Stimulated activated naive CD8-positive, alpha-beta T cell treated with anti-CD3 and anti-CD28 coated beads, Interleukin-15, amount 100 ng/mL, for 72 hours (primary cell): ENCODE data around the gene TMED9.

Source experiments
- ATAC-seq: fragments of 150-1000 bp; cut with Tn5 transposase; 2 replicates; pipeline ENCODE4 v1.10.0; 2021; ENCODE audit warnings: mild to moderate bottlenecking, moderate library complexity
- DNase-seq, 2 donors: peaks; one replicate each; pipeline ENCODE4 v3.0.0; 2021 to 2022
- H3K27ac Mint-ChIP-seq, 2 donors: one replicate each; pipeline ENCODE4 v1.8.0; 2022; ENCODE audit warnings: mild to moderate bottlenecking in 2 of 2, mixed read lengths in 2 of 2, moderate library complexity in 2 of 2
- H3K27me3 Mint-ChIP-seq: one replicate; pipeline ENCODE4 v1.8.0; 2022; ENCODE audit warnings: mixed read lengths
- H3K4me1 Mint-ChIP-seq: one replicate; pipeline ENCODE4 v1.8.0; 2022; ENCODE audit warnings: mild to moderate bottlenecking, mixed read lengths
- H3K4me3 Mint-ChIP-seq, 2 donors: one replicate each; pipeline ENCODE4 v1.8.0; 2022; ENCODE audit warnings: mild to moderate bottlenecking in 2 of 2, mixed read lengths in 2 of 2, moderate library complexity in 1 of 2
- H3K9me3 Mint-ChIP-seq, 2 donors: one replicate each; pipeline ENCODE4 v1.8.0; 2022; ENCODE audit warnings: mixed read lengths in 2 of 2

The TMED9 gene

DNA sequence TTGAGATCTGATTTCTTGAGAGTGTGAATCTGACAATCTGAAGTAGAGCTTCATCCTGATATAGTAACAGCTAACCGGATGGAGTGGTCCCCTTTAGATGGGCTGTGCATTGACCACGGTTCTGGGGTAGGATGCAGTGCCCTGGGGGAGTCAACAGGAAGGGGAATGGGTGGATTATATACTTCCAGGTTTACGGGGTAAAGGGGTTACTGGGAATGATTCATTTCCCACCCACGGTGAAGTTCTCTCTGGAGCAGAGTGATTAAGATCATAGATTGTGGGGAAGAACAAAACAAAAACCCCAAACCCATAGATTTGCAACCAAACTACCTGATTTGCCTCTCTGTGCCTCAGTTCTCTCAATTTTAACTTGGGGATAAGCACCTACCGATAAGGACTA lies 6.5 kb downstream of the TMED9 start:
- no peak for DNase-seq

DNA sequence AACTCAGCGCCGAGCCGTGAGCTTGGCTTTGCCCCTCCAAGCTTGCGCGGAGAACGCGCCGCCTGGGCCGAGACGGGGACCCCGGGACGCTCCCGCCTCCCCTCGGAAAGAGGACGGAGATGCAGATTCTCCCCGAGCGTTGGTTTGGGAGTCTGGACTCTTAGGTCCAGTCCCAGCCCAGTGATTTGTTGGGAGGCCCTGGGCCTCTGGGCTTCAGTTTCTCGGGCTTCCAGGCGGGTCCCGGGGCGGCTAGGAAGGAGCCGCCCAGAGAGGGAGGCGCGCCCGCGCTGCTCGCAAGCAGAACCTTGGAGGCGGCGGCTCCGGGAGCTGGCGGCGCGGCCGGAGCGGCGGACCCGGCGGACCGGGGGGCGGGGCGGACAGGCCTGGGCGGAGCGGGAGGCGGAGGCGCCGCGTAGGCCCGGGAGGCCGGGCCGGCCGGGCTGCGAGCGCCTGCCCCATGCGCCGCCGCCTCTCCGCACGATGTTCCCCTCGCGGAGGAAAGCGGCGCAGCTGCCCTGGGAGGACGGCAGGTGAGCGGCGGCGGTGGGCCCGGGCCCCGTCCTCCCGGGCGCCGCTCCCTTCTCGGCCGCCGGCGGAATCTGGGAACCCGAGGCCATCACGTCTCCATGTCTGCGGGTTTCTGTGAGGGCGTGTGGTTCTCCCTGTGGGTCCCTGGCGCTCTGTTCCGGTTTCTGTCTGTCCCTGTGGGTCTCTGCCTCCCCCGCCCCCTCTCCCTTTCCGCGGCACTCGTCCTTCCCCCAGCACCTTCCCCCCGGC lies 7.9 kb downstream of the TMED9 start, which contains the start of gene B4GALT7:
TSS of gene B4GALT7 (plus strand) at position 402 of the 777 bp plus-strand sequence. CDS start at position 481, 79 bp downstream.
- Mint-ChIP-seq H3K4me1 (peaks cover 56% of the 10 kb centered on the region), H3K27ac (peak within 1 kb of the TSS; percentile 93 to 95), H3K4me3 (peak within 1 kb of the TSS; percentile 90 to 97), H3K27me3 (no peaks in the 10 kb centered on the region), H3K9me3 (no peaks in the 10 kb centered on the region)
- DNase-seq (peak; percentile 80 to 87), ATAC-seq (peak; percentile 94)

More for the DNA sequence above, 6.5 kb downstream of the TMED9 start:
- H3K4me3 Mint-ChIP-seq = peak overlapping the region; percentile 58 to 97
- peaks cover 58% of the 10 kb centered on the region for H3K4me1 Mint-ChIP-seq
- no peaks in the 10 kb centered on the region for H3K9me3 Mint-ChIP-seq
- H3K27me3 Mint-ChIP-seq = no peaks in the 10 kb centered on the region
- no peak for ATAC-seq
- no peak overlapping the region for H3K27ac Mint-ChIP-seq

DNA sequence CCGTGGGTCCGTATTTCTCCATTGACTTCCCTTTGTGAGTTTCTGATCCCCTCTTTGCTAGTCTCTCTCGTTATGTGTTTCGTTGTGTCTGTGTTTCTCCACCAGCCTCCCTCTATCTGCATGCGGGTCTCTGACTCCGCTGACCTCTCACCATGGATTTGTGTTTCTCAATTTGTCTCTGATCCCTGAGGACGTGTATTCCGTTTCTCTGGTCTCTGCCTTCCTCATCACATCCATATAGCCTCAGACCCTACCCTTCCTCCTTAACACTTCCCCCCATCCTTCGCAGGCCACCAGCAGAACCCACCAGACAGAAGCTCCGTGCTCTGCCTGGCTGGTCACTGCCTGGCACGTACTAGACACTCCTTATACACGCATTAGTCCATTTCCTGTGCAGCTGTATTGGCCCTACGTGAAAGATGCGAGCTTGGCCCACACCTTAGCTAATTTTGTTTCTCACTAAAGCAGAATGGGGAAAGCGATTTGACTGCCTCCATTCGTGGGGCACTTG lies 8.6 kb downstream of the TMED9 start:
- Mint-ChIP-seq H3K9me3 (no peaks in the 10 kb centered on the region), H3K27ac (peak overlapping the region; percentile 79 to 95), H3K4me3 (peak overlapping the region; percentile 90 to 97), H3K27me3 (no peaks in the 10 kb centered on the region), H3K4me1 (peaks cover 63% of the 10 kb centered on the region)
- DNase-seq (no peak), ATAC-seq (peak; percentile 1)

DNA sequence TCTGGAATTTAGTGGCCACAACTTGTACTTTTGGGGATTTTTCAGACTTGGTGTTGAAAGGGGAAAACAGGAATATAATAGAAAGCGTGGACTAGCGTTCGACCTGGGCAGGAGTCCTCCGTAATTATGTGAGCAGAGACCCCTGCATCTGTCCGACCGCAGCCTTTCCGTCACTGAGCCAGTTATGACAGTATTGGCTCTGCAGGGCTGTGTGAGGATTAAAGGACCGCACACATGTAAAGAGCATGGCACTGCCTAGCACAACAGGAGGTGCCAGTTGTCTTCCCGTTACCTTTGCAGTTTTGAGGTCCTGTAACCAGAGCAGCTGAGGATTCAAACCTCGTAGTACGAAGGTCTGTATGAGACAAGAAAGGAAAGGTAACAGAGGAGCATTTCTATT lies 9.1 kb downstream of the TMED9 start:
- DNase-seq = no peak
- Mint-ChIP-seq H3K27ac (no peak overlapping the region), H3K27me3 (no peaks in the 10 kb centered on the region), H3K4me1 (peaks cover 63% of the 10 kb centered on the region), H3K9me3 (no peaks in the 10 kb centered on the region), H3K4me3 (peak overlapping the region; percentile 90 to 97)
- no peak for ATAC-seq

- peak overlapping the region in 1 of 2 donors; percentile 75 for H3K27ac Mint-ChIP-seq
- ATAC-seq (no peak), DNase-seq (no peak)
- no peaks in the 10 kb centered on the region for H3K9me3 Mint-ChIP-seq
- peaks cover 63% of the 10 kb centered on the region for H3K4me1 Mint-ChIP-seq
- H3K4me3 Mint-ChIP-seq = peak overlapping the region; percentile 33 to 50
- H3K27me3 Mint-ChIP-seq = no peaks in the 10 kb centered on the region
Observed at GRCh38 chr5:177601577-177602457, 9.8 kb downstream of the TMED9 start.

GRCh38 chr5:177602458-177602830 lies 10.4 kb downstream of the TMED9 start:
- no peak for DNase-seq
- no peak overlapping the region for H3K27ac Mint-ChIP-seq
- no peaks in the 10 kb centered on the region for H3K9me3 Mint-ChIP-seq
- peaks cover 66% of the 10 kb centered on the region for H3K4me1 Mint-ChIP-seq
- H3K4me3 Mint-ChIP-seq = no peak overlapping the region
- ATAC-seq = no peak
- H3K27me3 Mint-ChIP-seq = no peaks in the 10 kb centered on the region

DNA sequence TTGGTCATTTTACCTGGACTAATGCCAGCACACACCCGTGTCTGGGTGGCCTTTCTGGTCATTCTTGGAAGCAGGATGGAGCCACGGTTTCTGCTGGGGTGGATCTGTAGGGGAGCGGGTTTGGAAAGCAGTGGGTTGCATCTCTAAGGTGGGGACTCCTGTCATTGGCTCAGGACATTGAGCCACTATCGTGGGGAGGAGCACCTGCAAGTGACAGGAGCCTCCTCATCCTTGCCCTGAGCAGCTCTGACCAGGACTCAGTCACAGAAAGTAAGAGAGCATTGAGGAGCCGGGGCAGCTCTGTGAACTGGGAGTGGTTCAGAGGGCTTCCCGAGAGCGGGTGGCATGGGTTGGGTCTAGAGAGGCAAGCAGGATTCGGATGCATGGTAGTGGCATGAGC lies 11.6 kb downstream of the TMED9 start:
- peak overlapping the region in 1 of 2 donors; percentile 95 for H3K27ac Mint-ChIP-seq
- no peaks in the 10 kb centered on the region for H3K9me3 Mint-ChIP-seq
- DNase-seq (no peak), ATAC-seq (no peak)
- peaks cover 61% of the 10 kb centered on the region for H3K4me1 Mint-ChIP-seq
- H3K27me3 Mint-ChIP-seq = no peaks in the 10 kb centered on the region
- H3K4me3 Mint-ChIP-seq = peak overlapping the region in 1 of 2 donors; percentile 7

GRCh38 chr5:177604116-177604521 lies 12.1 kb downstream of the TMED9 start:
- H3K27ac Mint-ChIP-seq = no peak overlapping the region
- no peaks in the 10 kb centered on the region for H3K27me3 Mint-ChIP-seq
- peaks cover 56% of the 10 kb centered on the region for H3K4me1 Mint-ChIP-seq
- H3K9me3 Mint-ChIP-seq = no peaks in the 10 kb centered on the region
- ATAC-seq (no peak), DNase-seq (no peak)
- H3K4me3 Mint-ChIP-seq = no peak overlapping the region

GRCh38 chr5:177604656-177605055 lies 12.7 kb downstream of the TMED9 start:
- ATAC-seq = no peak
- Mint-ChIP-seq H3K9me3 (no peaks in the 10 kb centered on the region), H3K27ac (peak overlapping the region; percentile 3 to 84), H3K4me1 (peaks cover 52% of the 10 kb centered on the region), H3K4me3 (no peak overlapping the region), H3K27me3 (no peaks in the 10 kb centered on the region)
- DNase-seq = no peak

DNA sequence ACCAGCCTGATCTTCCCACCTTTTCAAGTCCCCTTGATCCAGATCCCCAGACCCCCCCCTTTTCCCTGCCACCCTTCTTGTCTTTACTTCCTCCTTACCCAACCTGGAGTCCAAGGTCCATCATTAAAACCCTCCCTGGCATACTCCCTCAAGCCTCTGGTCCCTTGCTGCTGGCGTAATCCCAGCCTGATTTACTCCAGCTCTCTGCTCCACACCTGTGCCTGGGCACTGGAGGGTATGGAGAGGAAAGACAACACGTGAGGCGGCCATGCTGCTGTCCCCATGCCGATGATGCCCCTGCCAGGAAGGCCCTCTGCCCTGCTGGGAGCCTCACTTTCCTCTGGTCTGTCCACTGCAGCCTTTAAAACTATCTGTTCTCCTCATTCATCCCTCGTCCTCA lies 13.1 kb downstream of the TMED9 start:
- peaks cover 52% of the 10 kb centered on the region for H3K4me1 Mint-ChIP-seq
- no peak for ATAC-seq
- H3K27ac Mint-ChIP-seq = peak overlapping the region; percentile 3 to 84
- no peaks in the 10 kb centered on the region for H3K9me3 Mint-ChIP-seq
- DNase-seq = no peak
- no peak overlapping the region for H3K4me3 Mint-ChIP-seq
- no peaks in the 10 kb centered on the region for H3K27me3 Mint-ChIP-seq

DNA sequence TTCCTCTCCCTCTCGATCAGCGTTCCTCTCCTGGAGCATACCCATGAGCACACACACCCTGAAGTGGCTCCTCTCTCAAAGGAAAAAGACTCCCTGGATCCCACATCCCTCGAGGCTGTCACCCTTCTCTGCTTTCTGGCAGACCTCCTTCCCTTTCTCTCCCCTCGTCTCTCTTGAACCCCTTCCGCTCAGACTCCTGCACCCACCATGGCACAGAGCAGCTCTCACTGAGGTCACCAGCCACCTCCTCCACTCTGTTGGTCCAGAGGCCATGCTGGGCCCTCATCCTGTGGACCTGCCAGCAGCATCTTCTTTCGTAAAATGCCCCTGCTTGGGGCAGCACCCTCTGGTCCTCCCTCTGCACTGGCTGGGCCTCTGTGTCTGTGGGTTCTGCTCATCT lies 13.7 kb downstream of the TMED9 start:
- peaks cover 48% of the 10 kb centered on the region for H3K4me1 Mint-ChIP-seq
- ATAC-seq (no peak), DNase-seq (no peak)
- no peaks in the 10 kb centered on the region for H3K9me3 Mint-ChIP-seq
- H3K4me3 Mint-ChIP-seq = no peak overlapping the region
- peak overlapping the region in 1 of 2 donors; percentile 79 for H3K27ac Mint-ChIP-seq
- H3K27me3 Mint-ChIP-seq = no peaks in the 10 kb centered on the region

DNA sequence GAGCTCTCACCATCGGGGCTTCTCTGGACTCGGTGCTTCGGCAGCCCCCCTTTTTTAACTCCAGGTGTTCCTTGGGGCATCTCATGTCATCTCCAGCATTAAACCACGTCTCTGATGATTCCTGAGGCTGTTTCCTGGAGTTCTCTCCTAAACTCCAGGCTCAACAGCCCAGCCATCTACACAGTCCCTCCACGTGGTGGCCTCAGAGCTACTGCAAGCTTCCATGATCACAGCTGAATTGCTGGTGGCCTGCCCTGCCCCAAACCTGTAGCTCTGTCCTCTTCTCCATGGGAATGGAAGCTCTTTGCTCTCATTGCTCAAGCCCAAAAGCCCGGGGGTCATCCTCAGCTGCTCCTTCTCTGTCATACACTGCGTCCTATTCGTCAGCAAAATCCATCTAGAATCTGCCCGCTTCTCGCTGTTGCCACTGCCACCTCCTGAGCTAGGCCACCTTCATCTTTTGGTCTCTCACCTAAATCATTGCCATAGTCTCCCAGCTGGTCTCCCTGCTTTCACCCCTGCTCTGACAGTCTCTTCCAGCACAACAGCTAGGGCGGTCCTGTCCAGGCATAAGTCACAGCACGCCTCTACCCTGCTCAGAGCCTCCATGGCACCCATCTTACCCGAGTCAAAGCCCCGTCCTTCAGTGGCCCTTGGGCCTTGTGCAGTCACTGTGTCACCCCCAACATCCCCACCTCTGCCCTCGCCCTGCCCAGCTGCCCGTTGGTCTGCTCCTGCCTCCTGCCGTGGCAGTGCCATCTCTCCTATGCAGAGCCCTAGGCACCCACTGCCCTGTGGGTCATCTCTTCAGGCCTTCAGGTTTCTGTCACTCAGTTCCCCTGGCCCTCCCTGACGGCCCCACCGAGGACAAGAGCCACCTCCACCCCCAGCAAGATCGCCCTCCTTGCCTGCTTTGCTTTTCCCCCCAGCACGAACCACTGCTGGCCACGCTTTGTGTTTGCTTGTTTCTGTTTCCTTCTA lies 14.4 kb downstream of the TMED9 start:
- DNase-seq (no peak), ATAC-seq (no peak)
- Mint-ChIP-seq H3K9me3 (no peaks in the 10 kb centered on the region), H3K27ac (peak overlapping the region in 1 of 2 donors; percentile 79), H3K4me3 (no peak overlapping the region), H3K4me1 (peaks cover 42% of the 10 kb centered on the region), H3K27me3 (no peaks in the 10 kb centered on the region)

GRCh38 chr5:177607115-177607451 lies 15.1 kb downstream of the TMED9 start:
- peak; percentile 2 for ATAC-seq
- no peaks in the 10 kb centered on the region for H3K9me3 Mint-ChIP-seq
- H3K4me3 Mint-ChIP-seq = no peak overlapping the region
- H3K27me3 Mint-ChIP-seq = no peaks in the 10 kb centered on the region
- DNase-seq = no peak
- H3K27ac Mint-ChIP-seq = no peak overlapping the region
- H3K4me1 Mint-ChIP-seq = peaks cover 42% of the 10 kb centered on the region

- DNase-seq = peak; percentile 56 to 69
- peak; percentile 79 for ATAC-seq
- Mint-ChIP-seq H3K27ac (peak overlapping the region in 1 of 2 donors; percentile 88), H3K27me3 (no peaks in the 10 kb centered on the region), H3K4me3 (no peak overlapping the region), H3K9me3 (no peaks in the 10 kb centered on the region), H3K4me1 (peaks cover 36% of the 10 kb centered on the region)
Observed at GRCh38 chr5:177607452-177608192, 15.6 kb downstream of the TMED9 start.
